Measurements from ENCODE around the gene PRDX4.
A peak's percentile ranks its signal among the peaks of the same experiment; 100 is the strongest.
"Not testable (repeated sequence)": the region's sequence is repeated elsewhere in the genome, so short reads cannot be mapped to it uniquely, and the experiment has no call there.

The PRDX4 gene

DNA sequence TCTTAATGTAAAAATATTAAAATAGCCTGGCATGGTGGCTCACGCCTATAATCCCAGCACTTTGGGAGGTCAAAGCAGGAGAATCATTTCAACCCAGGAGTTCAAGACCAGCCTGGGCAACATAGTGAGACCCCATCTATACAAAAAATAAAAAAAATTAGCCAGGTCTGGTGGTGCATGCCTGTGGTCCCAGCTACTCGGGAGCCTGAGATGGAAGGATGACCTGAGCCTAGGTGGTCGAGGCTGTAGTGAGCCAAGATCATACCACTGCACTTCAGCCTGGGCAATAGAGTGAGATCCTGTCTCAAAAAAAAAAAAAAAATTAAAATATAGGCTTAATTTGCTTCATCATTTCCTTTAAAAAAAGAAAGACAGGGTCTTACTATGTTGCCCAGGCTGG lies 9.2 kb downstream of the PRDX4 start:
- DNase-seq, result not testable (repeated sequence)

DNA sequence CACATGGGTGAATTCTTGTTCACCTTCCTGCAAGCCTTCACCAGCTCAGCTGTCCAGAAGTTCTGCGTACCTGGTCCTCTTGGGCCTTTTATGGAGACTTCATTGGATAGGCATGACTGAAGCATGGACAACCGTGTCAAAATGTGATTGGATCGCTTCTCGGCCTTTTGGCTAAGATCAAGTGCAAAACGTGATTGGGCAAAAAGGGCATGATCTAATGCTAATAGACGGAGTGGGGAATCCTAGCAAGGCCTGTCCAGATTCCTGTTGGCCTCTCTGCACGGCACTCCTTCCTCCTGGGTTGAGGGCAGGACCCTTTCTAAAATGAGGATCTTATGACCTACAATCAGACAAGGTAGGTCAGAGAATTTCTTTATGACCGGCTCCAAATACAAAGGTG lies 24.9 kb downstream of the PRDX4 start:
- no peak for DNase-seq

DNA sequence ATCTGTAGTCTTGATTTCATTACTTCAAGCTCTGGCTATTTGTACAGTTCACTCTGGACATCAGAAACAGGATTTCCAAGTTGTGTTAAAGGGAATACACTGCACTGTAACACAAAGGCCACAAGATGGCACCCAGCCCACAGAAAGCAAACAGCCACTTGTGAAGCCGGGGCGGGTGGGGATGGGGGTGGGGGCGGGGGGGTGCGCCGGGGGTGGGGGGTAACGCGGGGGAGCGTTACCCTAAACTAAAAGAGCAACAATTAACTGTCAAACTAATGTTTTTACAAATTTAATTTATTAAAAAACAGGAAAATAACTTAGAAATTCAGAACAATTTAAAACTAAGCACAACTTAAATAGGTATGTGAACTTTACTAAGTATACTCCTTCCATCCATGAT lies 27.3 kb downstream of the PRDX4 start:
- DNase-seq, result peak; percentile 27

DNA sequence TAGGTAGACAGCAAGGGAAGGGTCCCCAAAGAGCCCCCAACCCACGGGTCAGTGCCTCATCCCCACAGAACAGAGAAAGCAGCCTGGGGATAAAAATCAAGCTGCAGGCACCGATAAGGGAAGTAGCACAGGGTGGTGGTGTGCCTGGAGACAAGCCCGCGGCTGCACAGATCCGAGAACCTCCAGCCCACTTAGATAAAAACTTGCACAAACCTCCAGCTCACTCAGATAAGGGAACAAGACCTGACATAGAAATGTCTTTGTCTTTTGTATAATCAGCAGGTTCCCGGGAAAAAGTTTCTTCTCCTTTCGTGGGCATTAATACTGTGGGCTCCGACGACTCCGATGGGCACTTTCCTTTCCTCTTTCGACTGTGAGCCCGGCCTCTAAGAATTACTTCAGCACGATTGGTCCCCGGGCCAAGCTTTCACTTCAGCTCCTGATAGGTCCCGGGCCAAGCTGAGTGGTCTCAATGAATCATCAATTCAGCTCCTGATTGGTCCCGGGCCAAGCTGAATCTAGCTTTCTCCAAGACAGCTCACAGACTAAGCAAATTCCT lies 32.4 kb downstream of the PRDX4 start:
- no peak for DNase-seq

DNA sequence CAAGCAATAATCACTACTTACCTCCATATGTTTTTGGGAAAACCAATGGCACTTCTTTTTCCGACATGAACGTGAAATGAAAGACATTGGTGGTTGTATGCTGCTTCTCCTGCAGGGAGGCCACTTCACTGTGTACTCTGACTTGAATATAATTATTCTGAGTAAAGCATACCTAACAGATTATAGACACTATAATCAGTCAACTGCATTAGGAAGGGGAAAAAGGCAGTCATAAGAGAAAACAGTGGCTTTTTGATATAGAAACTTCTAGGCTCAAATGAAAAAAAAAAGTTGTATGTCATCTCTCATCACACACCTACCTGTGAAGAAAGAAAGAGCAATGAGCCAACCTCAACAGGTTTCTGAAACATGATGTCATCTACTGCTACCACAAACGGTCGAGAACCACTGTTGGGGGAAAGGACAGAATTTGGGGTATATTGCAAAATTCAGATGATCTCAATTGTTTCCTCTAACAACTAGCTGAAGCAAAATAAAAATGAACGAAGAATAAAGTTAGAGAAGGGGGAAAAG lies 37.4 kb downstream of the PRDX4 start:
- DNase-seq, result no peak

DNA sequence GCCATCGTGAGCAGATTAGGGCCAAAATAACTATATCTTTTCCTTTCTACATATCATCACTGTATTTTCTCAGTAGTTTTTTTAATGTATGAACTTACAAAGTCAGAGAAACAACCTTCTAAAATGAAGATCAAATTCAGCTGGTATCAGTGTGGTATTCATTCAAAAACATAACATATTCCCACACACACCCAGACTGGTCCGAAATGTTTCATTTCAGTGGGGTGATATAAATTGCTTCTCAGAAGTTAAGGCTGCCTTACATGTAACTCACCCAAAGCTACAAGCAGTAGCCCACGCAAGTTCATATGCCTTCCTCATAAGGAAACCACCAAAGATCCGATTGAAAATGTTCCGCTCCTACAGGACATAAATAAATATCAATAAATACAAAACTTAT lies 37.9 kb downstream of the PRDX4 start:
- DNase-seq, result no peak

DNA sequence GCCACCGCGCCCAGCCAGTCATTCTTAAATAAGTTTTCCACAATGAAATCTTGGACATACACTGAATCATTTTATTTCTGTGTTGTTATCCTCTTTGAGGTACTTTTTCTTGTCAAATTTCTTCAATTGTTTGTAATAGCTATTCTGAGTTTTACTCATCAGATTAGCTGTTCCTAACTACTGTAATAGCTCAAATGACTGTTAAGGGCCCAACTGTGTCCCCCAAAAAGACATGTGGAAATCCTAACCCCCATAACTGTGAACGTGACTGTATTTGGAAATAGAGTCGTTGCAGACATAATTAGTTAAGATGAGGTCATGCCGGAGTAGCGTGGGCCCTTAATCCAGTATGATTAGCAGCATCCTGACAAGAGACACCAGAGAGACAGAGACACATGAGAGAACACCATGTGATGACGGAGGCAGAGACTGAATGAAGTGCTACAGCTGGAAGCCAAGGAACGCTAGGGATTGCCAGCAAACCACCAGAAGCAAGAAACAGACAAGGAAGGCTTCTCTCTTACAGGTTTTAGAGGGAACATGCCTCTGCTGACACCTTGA lies 52.9 kb downstream of the PRDX4 start:
- DNase-seq, result no peak

DNA sequence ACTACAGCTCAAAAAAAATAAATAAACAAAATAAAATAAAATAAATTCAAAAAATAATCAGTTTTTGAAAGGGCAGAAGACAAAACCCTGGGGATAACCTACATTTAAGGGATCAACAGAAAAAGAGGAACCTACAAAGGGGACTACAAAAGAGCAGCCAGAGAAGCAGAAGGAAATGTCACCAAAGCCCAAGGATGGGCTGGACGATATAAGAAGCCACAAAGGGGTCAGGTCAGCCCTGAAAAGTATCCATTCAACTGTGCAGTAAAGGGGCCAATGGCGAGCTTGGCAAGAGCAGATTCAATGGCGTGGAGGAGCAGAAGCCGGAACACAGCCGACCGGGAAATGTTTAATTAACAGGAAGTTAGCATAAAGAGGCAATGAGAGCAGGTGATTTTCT lies 58.9 kb downstream of the PRDX4 start:
- no peak for DNase-seq

DNA sequence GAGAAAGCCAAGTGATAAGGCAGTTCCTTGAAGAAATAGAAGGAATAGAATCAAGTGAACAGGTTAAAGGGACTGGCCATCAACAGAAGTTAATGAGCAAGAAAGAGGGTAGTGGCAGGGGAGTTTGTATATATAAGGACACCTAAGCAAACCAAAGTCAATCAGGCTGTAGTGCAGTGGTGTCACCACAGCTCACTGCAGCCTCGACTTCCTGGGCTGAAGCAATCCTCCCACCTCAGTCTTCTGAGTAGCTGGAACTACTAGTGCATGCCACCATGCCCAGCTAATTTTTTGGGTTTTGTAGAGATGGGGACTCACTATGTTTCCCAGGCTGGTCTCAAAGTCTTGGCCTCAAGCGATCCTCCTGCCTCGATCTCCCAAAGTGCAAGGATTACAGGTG lies 59.9 kb downstream of the PRDX4 start:
- no peak for DNase-seq

DNA sequence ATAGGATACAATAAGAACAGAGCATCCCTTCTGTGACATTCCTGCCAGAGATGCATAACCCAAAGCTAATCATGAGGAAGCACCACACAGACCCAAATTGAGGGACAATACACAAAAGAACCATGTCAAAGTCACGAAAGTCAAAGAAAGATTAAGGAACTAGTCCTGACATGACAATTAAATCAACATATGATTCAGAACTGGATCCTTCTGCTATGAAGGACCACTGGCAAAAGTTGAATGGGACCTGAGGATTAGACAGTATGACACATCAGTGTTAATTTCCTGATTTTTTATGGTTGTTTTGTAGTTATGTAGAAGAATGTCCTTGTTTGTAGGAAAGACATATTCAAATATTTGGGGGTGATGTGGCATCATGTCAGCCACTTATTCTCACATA lies 61.9 kb downstream of the PRDX4 start:
- DNase-seq, result no peak

DNA sequence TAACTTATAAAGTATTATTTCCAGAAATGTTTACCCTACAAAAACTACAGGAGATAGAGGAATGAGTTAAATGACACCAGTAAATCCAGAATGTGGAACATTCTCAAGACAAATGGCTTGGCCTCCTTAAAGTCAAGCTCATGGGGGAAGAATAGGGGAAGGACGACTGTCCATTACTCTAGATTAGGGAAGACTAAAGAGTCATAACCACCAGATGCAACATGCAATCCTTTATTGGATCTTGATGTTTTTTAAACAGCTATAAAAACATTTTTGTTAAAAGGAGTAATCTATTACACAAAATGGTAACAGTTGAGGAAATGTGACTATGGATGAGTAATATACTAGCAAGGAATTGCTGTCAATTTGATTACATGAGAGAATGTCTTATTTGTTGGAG lies 64.7 kb downstream of the PRDX4 start:
- DNase-seq, result no peak

DNA sequence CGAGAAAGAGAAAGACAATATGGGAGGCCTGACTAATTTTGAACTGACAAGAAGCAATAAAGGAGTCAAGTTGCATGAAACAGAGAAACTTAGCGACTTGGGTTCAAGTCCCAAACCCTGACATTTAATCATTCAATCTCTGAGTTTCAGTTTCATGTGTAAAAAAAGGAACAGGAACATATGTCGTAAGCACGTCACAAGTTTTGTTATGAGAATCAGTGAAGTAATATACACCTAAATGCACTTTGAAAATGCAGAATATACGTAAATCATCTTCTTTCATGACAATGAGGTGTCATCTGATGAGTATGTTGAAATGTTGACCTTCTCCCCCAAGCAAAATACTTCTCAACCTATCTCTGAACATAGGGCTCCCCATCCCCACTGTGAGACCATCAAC lies 65.4 kb downstream of the PRDX4 start:
- DNase-seq, result no peak

Measured in NCI-H1105 treated with DMSO at 0.1 percent for 48 hours (cell line).